ENCODE data around the gene ABTB2.

Gene ABTB2

DNA sequence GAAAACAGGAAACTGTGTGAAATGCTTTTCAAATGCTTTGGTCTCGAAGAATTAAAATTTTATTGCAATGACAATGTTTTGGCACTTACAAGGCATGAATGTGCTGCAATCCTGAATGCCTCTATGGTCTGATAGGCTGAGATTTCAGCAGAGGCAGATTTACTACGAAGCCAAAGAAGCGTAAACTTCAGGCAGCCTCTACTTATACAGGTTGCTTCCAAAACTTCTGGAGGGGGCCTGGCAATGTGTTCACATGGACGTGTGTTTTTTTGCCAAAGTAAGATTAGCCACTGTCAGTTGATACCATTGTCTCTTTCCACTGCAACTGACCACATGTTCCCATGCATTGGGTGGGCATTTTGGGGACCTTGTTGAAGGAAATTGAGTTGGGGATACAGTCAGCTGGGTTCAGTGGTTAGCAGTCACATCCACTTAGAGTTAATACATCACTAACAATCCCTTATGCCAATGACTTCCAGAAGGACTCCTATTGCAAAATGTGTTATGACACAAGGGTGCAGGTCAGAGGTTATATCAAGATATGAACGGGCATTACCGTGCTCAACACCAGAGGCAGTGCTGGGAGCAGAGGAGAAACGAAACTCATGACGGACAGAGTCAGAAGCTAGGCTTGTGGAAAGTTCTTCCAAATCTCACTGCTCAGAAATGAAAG lies 48.8 kb downstream of the ABTB2 start:
- no peaks in the 10 kb centered on the region for H3K79me2 ChIP-seq (ENCODE audit: insufficient read depth, low read length)
- H3K36me3 ChIP-seq (ENCODE audit: insufficient read depth, low read length) = no peaks in the 10 kb centered on the region
- TF ChIP-seq, protein P1, sequence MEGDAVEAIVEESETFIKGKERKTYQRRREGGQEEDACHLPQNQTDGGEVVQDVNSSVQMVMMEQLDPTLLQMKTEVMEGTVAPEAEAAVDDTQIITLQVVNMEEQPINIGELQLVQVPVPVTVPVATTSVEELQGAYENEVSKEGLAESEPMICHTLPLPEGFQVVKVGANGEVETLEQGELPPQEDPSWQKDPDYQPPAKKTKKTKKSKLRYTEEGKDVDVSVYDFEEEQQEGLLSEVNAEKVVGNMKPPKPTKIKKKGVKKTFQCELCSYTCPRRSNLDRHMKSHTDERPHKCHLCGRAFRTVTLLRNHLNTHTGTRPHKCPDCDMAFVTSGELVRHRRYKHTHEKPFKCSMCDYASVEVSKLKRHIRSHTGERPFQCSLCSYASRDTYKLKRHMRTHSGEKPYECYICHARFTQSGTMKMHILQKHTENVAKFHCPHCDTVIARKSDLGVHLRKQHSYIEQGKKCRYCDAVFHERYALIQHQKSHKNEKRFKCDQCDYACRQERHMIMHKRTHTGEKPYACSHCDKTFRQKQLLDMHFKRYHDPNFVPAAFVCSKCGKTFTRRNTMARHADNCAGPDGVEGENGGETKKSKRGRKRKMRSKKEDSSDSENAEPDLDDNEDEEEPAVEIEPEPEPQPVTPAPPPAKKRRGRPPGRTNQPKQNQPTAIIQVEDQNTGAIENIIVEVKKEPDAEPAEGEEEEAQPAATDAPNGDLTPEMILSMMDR (IDR thresholded peaks at IDR 0.05; ENCODE audit: borderline replicate concordance, extremely low read depth, low read length, poor library complexity, severe bottlenecking) = no peak
- TF ChIP-seq EZH2 (IDR thresholded peaks at IDR 0.05; ENCODE audit: borderline replicate concordance, low read depth, low read length, severe bottlenecking) = no peak
- H4K20me1 ChIP-seq (ENCODE audit: insufficient read depth, low read length) = no peaks in the 10 kb centered on the region; the same call in 1 of the 2 replicates
- ATAC-seq (ENCODE audit: insufficient read depth, low read depth) = no peak
- peaks cover 20% of the 10 kb centered on the region for H3K27me3 ChIP-seq (ENCODE audit: insufficient read depth, low read length, poor library complexity)
- H3K9ac ChIP-seq (ENCODE audit: low read depth, low read length) = no peak overlapping the region
- H3K9me3 ChIP-seq (ENCODE audit: insufficient read depth, low read length, severe bottlenecking) = no peaks in the 10 kb centered on the region
- DNase-seq = no peak
- no peak overlapping the region for H3K27ac ChIP-seq (ENCODE audit: low read length)
- H3K4me1 ChIP-seq (ENCODE audit: insufficient read depth, low read length) = peaks cover 3% of the 10 kb centered on the region; the same call in 1 of the 2 replicates
- H3K4me3 ChIP-seq (ENCODE audit: low read depth in 1 of 2, low read length in 2 of 2) = no peak overlapping the region
- H2AFZ ChIP-seq (ENCODE audit: low read depth, low read length) = no peak overlapping the region
- H3K4me2 ChIP-seq (ENCODE audit: insufficient read depth, low read length) = no peak overlapping the region

DNA sequence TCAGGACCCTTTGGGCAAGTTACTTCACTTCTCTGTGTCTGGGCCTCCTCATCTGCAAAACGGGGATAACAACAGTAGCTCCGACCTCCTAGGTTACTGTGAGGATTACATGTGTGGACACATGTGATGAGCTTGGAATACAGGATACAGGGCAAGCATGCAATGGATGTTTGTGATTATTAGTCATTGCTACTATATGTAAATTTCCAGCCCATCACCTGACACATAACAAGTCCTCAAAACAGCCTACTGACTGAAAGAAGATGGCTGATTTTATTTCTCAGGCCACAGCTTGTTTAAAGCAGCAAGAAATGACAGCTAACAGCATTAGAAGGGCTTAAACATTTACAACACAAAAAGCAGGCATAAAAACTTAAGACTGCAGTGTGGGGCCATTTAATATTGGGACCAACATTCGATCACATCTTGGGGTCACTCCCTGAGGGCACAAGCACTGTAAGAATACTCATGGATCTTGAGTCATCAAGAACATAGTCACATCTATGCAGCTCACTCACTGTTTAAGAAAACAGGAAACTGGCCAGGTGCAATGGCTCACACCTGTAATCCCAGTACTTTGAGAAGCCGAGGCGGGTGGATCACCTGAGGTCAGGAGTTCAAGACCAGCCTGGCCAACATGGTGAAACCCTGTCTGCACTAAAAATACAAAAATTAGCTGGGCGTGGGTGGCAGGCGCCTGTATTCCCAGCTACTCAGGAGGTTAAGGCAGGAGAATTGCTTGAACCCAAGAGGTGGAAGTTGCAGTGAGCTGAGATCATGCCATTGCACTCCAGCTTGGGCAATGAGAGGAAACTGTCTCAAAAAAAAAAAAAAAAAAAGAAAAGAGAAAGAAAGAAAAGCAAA lies 49.5 kb downstream of the ABTB2 start:
- no peaks in the 10 kb centered on the region; the same call in 1 of the 2 replicates for H4K20me1 ChIP-seq (ENCODE audit: insufficient read depth, low read length)
- no peak overlapping the region for H3K4me2 ChIP-seq (ENCODE audit: insufficient read depth, low read length)
- DNase-seq = no peak
- no peaks in the 10 kb centered on the region for H3K9me3 ChIP-seq (ENCODE audit: insufficient read depth, low read length, severe bottlenecking)
- ATAC-seq (ENCODE audit: insufficient read depth, low read depth) = no peak
- no peak overlapping the region for H2AFZ ChIP-seq (ENCODE audit: low read depth, low read length)
- H3K27ac ChIP-seq (ENCODE audit: low read length) = no peak overlapping the region
- H3K36me3 ChIP-seq (ENCODE audit: insufficient read depth, low read length) = no peaks in the 10 kb centered on the region
- TF ChIP-seq, protein P1 (IDR thresholded peaks at IDR 0.05; ENCODE audit: borderline replicate concordance, extremely low read depth, low read length, poor library complexity, severe bottlenecking) = no peak
- H3K9ac ChIP-seq (ENCODE audit: low read depth, low read length) = no peak overlapping the region
- peaks cover under 1% of the 10 kb centered on the region; the same call in 1 of the 2 replicates for H3K4me1 ChIP-seq (ENCODE audit: insufficient read depth, low read length)
- no peaks in the 10 kb centered on the region for H3K79me2 ChIP-seq (ENCODE audit: insufficient read depth, low read length)
- no peak overlapping the region for H3K4me3 ChIP-seq (ENCODE audit: low read depth in 1 of 2, low read length in 2 of 2)
- H3K27me3 ChIP-seq (ENCODE audit: insufficient read depth, low read length, poor library complexity) = peaks cover 20% of the 10 kb centered on the region

DNA sequence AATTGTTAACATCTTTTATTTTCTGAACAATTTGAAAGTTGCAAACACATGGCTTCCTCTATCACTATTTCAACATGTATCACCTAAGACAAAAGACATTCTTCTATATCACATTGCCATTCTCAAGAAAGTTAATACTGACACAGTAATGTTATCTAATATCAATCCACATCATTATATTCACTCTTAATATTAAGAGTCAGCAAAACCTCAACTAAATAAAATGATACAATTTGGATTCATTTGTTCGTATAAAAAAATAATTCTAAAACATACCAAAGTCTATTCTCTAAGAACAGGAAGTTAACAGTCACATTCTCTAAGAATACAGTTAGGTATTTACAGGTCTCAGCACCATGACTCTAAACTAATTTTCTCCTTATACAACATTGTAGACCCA lies 52.0 kb downstream of the ABTB2 start:
- Histone ChIP-seq H2AFZ (ENCODE audit: low read depth, low read length) (no peak overlapping the region), H4K20me1 (ENCODE audit: insufficient read depth, low read length) (no peaks in the 10 kb centered on the region; the same call in 1 of the 2 replicates), H3K27me3 (ENCODE audit: insufficient read depth, low read length, poor library complexity) (peaks cover 28% of the 10 kb centered on the region), H3K4me1 (ENCODE audit: insufficient read depth, low read length) (no peaks in the 10 kb centered on the region), H3K9ac (ENCODE audit: low read depth, low read length) (no peak overlapping the region), H3K27ac (ENCODE audit: low read length) (no peak overlapping the region), H3K4me3 (ENCODE audit: low read depth in 1 of 2, low read length in 2 of 2) (no peak overlapping the region), H3K4me2 (ENCODE audit: insufficient read depth, low read length) (no peak overlapping the region), H3K79me2 (ENCODE audit: insufficient read depth, low read length) (no peaks in the 10 kb centered on the region), H3K9me3 (ENCODE audit: insufficient read depth, low read length, severe bottlenecking) (no peaks in the 10 kb centered on the region), H3K36me3 (ENCODE audit: insufficient read depth, low read length) (no peaks in the 10 kb centered on the region)
- ATAC-seq (ENCODE audit: insufficient read depth, low read depth) = no peak
- DNase-seq = no peak
- TF ChIP-seq, protein P1 (IDR thresholded peaks at IDR 0.05; ENCODE audit: borderline replicate concordance, extremely low read depth, low read length, poor library complexity, severe bottlenecking) = no peak
- TF ChIP-seq EZH2 (IDR thresholded peaks at IDR 0.05; ENCODE audit: borderline replicate concordance, low read depth, low read length, severe bottlenecking) = no peak

Measured in DND-41 (cell line).